IgD-negative memory B cell (primary cell): ENCODE measurements around the gene CBLB. TPM values are rescaled to one million over a fixed set of nuclear protein-coding genes. Genes with fewer than 3 reads are reported as not detected.
A peak's percentile ranks its signal among the peaks of the same experiment; 100 is the strongest.

Experiments
- H3K27ac Mint-ChIP-seq, 3 donors: one replicate each; pipeline ENCODE4 v1.8.0; 2020 to 2022; ENCODE audit warnings: mild to moderate bottlenecking in 3 of 3, mixed read lengths in 3 of 3, moderate library complexity in 1 of 3
- H3K27me3 Mint-ChIP-seq: one replicate; pipeline ENCODE4 v1.8.0; 2021; ENCODE audit warnings: mixed read lengths
- H3K36me3 Mint-ChIP-seq: one replicate; pipeline ENCODE4 v1.8.0; 2020; ENCODE audit warnings: mild to moderate bottlenecking, mixed read lengths
- H3K4me1 Mint-ChIP-seq, 3 donors: one replicate each; pipeline ENCODE4 v1.8.0; 2020 to 2022; ENCODE audit warnings: mixed read lengths in 3 of 3, mild to moderate bottlenecking in 1 of 3
- H3K4me3 Mint-ChIP-seq, 4 donors: one replicate each; pipeline ENCODE4 v1.8.0; 2020 to 2022; ENCODE audit warnings: mild to moderate bottlenecking in 4 of 4, mixed read lengths in 4 of 4, moderate library complexity in 3 of 4
- H3K9me3 Mint-ChIP-seq, 3 donors: one replicate each; pipeline ENCODE4 v1.8.0; 2020 to 2021; ENCODE audit warnings: mixed read lengths in 3 of 3, mild to moderate bottlenecking in 1 of 3
- polyA plus RNA-seq: library from polyadenylated mRNA; unstranded; fragments of 300-500 nt; fragmentation: Illumina TruSeq; gene quantifications from one replicate; pipeline ENCODE4 v1.2.3, GENCODE V29; 2021

The CBLB gene
- polyA plus RNA-seq, 1 donor from 2014 or later, result 16.0 TPM

DNA sequence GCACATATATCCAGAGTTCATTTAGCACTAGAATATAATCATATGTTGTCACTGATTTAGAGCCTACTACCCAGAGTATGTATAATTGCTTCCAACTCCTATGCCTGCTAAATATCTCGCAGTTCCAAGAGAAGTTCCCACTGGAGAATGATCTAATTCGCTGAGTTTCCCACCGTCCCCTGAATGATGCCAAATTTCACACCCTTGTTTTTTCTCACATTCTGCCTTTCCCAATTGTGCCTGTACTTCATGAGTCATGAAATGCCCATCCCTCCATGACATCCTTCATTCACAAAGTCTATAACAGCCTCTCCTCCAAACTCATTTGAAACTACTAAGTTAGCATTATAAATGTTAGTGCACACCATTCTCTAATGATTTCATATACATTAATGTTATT lies 177.2 kb downstream of the CBLB start:
- H3K4me3 Mint-ChIP-seq, result no peak overlapping the region
- H3K27ac Mint-ChIP-seq, result no peak overlapping the region
- peaks cover 7% of the 10 kb centered on the region for H3K36me3 Mint-ChIP-seq
- no peaks in the 10 kb centered on the region for H3K9me3 Mint-ChIP-seq
- no peaks in the 10 kb centered on the region for H3K27me3 Mint-ChIP-seq
- H3K4me1 Mint-ChIP-seq, result peaks cover 2 to 14% (median 7%) of the 10 kb centered on the region in 3 donors

GRCh38 chr3:105691053-105691452 lies 177.8 kb downstream of the CBLB start:
- H3K27me3 Mint-ChIP-seq, result no peaks in the 10 kb centered on the region
- no peak overlapping the region for H3K27ac Mint-ChIP-seq
- no peaks in the 10 kb centered on the region for H3K9me3 Mint-ChIP-seq
- H3K4me1 Mint-ChIP-seq, result peaks cover 2 to 20% (median 7%) of the 10 kb centered on the region in 3 donors
- H3K4me3 Mint-ChIP-seq, result no peak overlapping the region
- H3K36me3 Mint-ChIP-seq, result peaks cover 7% of the 10 kb centered on the region

DNA sequence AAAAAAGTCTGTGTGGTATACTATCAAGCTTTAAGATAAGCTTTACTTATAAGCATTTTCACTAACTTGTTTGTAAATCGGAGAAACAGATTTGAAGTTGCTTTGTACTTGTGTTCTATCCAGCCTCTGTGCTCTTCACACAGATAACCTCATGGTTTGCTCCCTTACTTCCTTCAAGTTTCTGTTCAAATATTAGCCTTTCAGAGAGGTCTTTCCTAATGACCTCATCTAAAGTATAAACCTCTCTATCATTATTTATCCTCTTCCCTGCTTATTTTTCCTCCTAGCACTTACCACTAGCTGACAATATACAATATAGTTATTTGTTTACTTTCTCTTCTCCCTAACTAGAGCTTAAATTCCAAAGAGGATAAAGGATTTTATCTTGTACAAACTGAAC lies 180.0 kb downstream of the CBLB start:
- Mint-ChIP-seq H3K36me3 (peaks cover 7% of the 10 kb centered on the region), H3K4me3 (no peak overlapping the region), H3K4me1 (peaks cover 2 to 20% (median 7%) of the 10 kb centered on the region in 3 donors), H3K27ac (peak overlapping the region in 1 of 3 donors; percentile 83), H3K9me3 (no peaks in the 10 kb centered on the region), H3K27me3 (no peaks in the 10 kb centered on the region)

DNA sequence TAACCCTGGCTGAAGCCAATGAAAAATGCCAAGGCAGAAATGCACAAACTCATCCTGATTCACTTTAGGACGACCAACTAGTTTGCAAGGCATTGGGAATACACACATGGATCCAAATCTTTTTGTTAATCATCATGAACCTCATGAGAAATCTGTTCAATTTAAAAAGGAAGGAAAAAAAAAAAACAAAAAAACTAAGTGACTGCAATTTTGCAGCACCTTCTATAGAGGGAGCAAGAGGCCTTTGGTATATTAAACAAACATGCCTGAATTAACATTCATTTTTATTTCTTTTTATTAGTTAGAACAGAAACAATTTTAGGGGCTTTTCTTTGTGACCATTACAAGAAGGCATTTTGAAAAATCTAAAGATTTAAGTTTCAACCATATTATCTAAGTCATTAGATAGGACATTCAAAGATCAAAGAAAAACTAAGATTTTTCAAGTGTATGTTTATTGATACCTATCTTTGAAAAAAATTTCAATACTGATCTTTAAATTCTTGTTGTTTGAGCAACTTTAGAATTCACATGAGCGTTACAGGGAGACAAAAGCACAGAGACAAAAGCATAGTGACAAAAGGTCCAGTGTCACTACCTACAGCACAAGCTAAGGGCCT lies 182.4 kb downstream of the CBLB start:
- peaks cover 5% of the 10 kb centered on the region for H3K36me3 Mint-ChIP-seq
- H3K27me3 Mint-ChIP-seq, result no peaks in the 10 kb centered on the region
- H3K9me3 Mint-ChIP-seq, result no peaks in the 10 kb centered on the region
- H3K27ac Mint-ChIP-seq, result peak overlapping the region in 1 of 3 donors; percentile 31
- peaks cover 0 to 20% (median 5%) of the 10 kb centered on the region in 3 donors for H3K4me1 Mint-ChIP-seq
- no peak overlapping the region for H3K4me3 Mint-ChIP-seq

- Mint-ChIP-seq H3K36me3 (peaks cover 16% of the 10 kb centered on the region), H3K27ac (no peak overlapping the region), H3K4me1 (peaks cover 0 to 3% (median 1%) of the 10 kb centered on the region in 3 donors), H3K4me3 (no peak overlapping the region), H3K9me3 (no peaks in the 10 kb centered on the region), H3K27me3 (no peaks in the 10 kb centered on the region)
Measured at GRCh38 chr3:105679951-105680350, 188.9 kb downstream of the CBLB start.

DNA sequence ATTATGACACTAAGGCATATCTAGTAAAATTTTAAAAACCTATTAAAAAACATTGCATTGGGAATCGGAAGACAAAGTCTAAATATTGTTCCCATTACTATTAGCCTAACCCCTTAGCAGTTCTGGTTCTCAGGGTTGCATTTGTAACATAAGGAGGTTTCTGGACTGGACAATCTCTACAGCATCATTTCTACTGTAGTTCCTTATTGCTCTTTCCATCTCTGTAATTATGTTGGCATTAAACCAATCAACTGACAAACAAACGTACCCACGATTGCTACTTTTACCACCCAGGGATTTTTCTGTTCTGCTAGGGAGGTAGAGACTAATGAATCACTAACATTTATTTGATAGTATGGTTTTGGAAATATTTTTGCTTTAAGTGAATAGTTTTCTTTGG lies 190.8 kb downstream of the CBLB start:
- Mint-ChIP-seq H3K9me3 (no peaks in the 10 kb centered on the region), H3K27ac (no peak overlapping the region), H3K27me3 (no peaks in the 10 kb centered on the region), H3K4me3 (no peak overlapping the region), H3K4me1 (peaks cover 0 to 3% (median 1%) of the 10 kb centered on the region in 3 donors), H3K36me3 (peaks cover 22% of the 10 kb centered on the region)

DNA sequence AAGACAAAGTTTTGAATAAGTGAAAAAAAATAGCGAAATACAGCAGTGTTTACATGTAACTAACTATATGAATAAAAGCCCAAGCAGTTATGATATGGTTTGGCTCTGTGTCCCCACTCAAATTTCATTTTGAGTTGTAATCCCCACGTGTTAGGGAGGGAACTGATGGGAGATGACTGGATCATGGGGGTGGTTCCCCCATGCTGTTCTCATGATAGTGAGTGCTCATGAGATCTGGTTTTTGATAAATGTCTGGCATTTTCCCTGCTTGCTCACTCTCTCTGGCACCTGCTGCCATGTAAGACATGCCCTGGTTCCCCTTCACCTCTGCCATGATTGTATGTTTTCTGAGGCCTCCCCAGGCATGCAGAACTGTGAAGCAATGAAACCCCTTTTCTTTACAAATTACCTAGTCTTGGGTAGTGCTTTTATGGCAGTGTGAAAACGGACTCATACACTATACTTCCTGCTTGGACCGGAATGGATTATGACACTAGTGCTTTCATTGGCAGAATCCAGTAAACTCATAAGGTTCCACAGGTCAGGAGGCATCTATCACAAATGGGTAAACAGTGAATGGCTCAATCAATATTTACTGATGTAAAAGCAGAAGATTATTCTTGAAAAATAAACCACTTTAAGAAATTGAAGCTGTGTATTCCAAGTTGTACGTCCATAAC lies 192.1 kb downstream of the CBLB start:
- no peaks in the 10 kb centered on the region for H3K9me3 Mint-ChIP-seq
- H3K4me1 Mint-ChIP-seq, result peaks cover 0 to 3% (median 1%) of the 10 kb centered on the region in 3 donors
- H3K4me3 Mint-ChIP-seq, result no peak overlapping the region
- no peaks in the 10 kb centered on the region for H3K27me3 Mint-ChIP-seq
- peaks cover 19% of the 10 kb centered on the region for H3K36me3 Mint-ChIP-seq
- no peak overlapping the region for H3K27ac Mint-ChIP-seq

GRCh38 chr3:105674437-105675065 lies 194.3 kb downstream of the CBLB start:
- H3K27me3 Mint-ChIP-seq, result no peaks in the 10 kb centered on the region
- peaks cover 0 to 1% (median 0%) of the 10 kb centered on the region in 3 donors for H3K4me1 Mint-ChIP-seq
- H3K36me3 Mint-ChIP-seq, result peaks cover 17% of the 10 kb centered on the region
- no peak overlapping the region for H3K4me3 Mint-ChIP-seq
- H3K9me3 Mint-ChIP-seq, result no peaks in the 10 kb centered on the region
- H3K27ac Mint-ChIP-seq, result no peak overlapping the region

DNA sequence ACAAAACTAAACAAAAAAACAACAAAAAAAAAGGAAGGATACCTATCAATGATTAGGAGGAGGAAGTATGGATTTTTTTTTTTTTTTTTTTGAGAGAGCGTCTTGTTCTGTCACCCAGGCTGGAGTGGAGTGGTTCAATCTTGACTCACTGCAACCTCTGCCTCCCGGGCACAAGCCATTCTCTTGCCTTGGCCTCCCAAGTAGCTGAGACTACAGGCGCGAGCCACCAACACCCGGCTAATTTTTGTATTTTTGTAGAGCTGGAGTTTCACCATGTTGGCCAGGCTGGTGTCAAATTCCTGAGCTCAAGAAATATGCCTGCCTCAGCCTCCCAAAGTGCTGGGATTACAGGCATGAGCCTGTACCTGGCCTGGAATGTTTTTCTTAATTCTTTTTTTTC lies 195.8 kb downstream of the CBLB start:
- Mint-ChIP-seq H3K9me3 (no peaks in the 10 kb centered on the region), H3K27me3 (no peaks in the 10 kb centered on the region), H3K27ac (no peak overlapping the region), H3K4me1 (peaks cover 0 to 1% (median 0%) of the 10 kb centered on the region in 3 donors), H3K4me3 (no peak overlapping the region), H3K36me3 (peaks cover 20% of the 10 kb centered on the region)

DNA sequence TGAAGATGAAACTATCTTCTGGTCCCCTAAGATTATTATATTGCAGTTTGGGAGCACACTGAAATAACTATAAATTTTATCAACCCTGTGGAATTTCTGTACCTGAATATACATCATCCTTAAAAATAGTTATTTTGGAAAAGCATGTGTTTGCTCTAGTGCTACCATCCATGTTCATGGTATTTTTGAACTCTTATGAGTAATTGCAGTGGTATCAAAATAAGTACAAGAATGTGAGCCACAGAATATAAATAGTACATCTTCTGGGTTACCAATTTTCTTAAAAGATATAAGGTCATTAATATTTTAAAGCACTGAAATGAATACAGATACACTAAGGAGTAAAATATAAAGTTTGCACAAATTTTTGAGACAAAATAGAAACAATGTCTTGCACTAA lies 206.5 kb downstream of the CBLB start:
- H3K36me3 Mint-ChIP-seq, result peaks cover 8% of the 10 kb centered on the region
- H3K4me3 Mint-ChIP-seq, result no peak overlapping the region
- no peaks in the 10 kb centered on the region for H3K9me3 Mint-ChIP-seq
- H3K4me1 Mint-ChIP-seq, result peaks cover 0 to 2% (median 0%) of the 10 kb centered on the region in 3 donors
- H3K27ac Mint-ChIP-seq, result no peak overlapping the region
- no peaks in the 10 kb centered on the region for H3K27me3 Mint-ChIP-seq

DNA sequence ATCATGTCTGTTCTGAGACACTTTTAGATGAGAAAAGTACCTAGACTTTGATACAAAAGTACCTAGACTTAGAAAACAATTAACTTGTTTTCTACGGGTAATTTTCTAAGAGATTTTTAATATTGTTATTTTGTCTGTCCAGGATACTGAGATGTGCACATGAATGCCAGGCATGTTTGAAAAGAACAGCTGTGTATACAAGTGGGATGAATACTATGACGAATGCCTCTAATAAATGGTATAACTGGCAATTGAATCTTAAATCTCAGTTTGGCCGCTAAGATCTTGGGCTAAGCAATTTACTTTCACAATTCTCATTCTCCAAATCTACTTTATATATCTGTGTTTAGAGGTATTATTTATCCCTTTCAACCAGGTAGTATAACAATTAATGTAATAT lies 207.4 kb downstream of the CBLB start:
- H3K4me3 Mint-ChIP-seq, result no peak overlapping the region
- peaks cover 0 to 2% (median 0%) of the 10 kb centered on the region in 3 donors for H3K4me1 Mint-ChIP-seq
- H3K36me3 Mint-ChIP-seq, result peaks cover 14% of the 10 kb centered on the region
- H3K27ac Mint-ChIP-seq, result no peak overlapping the region
- H3K9me3 Mint-ChIP-seq, result no peaks in the 10 kb centered on the region
- no peaks in the 10 kb centered on the region for H3K27me3 Mint-ChIP-seq

GRCh38 chr3:105656651-105657504 lies 211.9 kb downstream of the CBLB start:
- no peaks in the 10 kb centered on the region for H3K27me3 Mint-ChIP-seq
- H3K9me3 Mint-ChIP-seq, result no peaks in the 10 kb centered on the region
- no peak overlapping the region for H3K27ac Mint-ChIP-seq
- peaks cover 14% of the 10 kb centered on the region for H3K36me3 Mint-ChIP-seq
- peaks cover 0 to 6% (median 3%) of the 10 kb centered on the region in 3 donors for H3K4me1 Mint-ChIP-seq
- H3K4me3 Mint-ChIP-seq, result no peak overlapping the region

DNA sequence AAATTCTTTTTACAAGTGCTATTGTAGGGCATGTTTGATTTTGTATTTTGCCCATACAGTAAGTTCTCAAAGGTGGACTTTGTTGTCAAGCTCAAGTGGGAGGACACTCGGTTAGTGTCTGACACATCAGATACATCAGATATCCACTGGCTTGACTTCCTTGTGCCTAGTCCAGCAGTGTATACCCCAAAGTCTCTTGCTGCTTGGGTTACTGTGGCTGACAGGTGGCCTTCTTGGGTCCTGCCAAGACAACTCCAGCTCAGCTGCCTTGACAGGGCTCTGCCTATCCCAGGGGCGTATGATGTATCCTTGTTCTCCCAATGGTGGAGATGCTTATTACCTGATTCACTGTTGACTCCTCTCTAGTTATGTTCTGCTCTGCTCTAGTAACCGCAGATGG lies 214.9 kb downstream of the CBLB start:
- Mint-ChIP-seq H3K4me3 (no peak overlapping the region), H3K4me1 (peaks cover 0 to 11% (median 5%) of the 10 kb centered on the region in 3 donors), H3K9me3 (no peaks in the 10 kb centered on the region), H3K27ac (no peak overlapping the region), H3K36me3 (peaks cover 14% of the 10 kb centered on the region), H3K27me3 (peaks cover 1% of the 10 kb centered on the region)

GRCh38 chr3:105653166-105653565 lies 215.6 kb downstream of the CBLB start:
- Mint-ChIP-seq H3K4me1 (peaks cover 0 to 11% (median 5%) of the 10 kb centered on the region in 3 donors), H3K36me3 (peaks cover 11% of the 10 kb centered on the region), H3K27ac (no peak overlapping the region), H3K4me3 (no peak overlapping the region), H3K27me3 (peaks cover 1% of the 10 kb centered on the region), H3K9me3 (no peaks in the 10 kb centered on the region)

DNA sequence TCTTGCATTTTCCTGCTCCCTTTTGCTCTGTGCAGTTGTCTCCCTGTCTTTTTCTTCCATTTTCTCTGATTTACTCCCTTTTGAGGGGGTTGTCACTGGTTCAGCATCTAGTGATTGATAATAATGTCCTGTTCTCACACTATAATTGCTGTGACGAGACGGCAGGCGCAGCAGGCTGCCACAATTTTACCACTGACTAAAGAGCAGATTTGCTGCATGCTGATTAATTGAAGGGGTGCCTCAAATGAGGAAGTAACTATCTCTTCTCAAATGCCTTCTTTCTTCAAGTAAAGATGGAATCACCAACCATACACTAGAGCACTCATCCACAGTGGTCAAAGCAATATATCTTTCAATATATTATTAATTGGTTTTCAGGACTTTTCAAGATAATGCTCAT lies 219.3 kb downstream of the CBLB start:
- H3K4me3 Mint-ChIP-seq, result no peak overlapping the region
- H3K4me1 Mint-ChIP-seq, result peaks cover 0 to 9% (median 5%) of the 10 kb centered on the region in 3 donors
- H3K36me3 Mint-ChIP-seq, result no peaks in the 10 kb centered on the region
- no peak overlapping the region for H3K27ac Mint-ChIP-seq
- no peaks in the 10 kb centered on the region for H3K9me3 Mint-ChIP-seq
- H3K27me3 Mint-ChIP-seq, result peaks cover 3% of the 10 kb centered on the region
